GM19467 (cell line): ENCODE measurements around the gene TFEB.

Source experiments
- ATAC-seq: cut with Tn5 transposase; IDR thresholded peaks from one replicate; pipeline ENCODE4 v1.9.1; 2021; ENCODE audit warnings: mild to moderate bottlenecking, moderate library complexity; ENCODE audit not compliant: unreplicated experiment

TFEB gene

DNA sequence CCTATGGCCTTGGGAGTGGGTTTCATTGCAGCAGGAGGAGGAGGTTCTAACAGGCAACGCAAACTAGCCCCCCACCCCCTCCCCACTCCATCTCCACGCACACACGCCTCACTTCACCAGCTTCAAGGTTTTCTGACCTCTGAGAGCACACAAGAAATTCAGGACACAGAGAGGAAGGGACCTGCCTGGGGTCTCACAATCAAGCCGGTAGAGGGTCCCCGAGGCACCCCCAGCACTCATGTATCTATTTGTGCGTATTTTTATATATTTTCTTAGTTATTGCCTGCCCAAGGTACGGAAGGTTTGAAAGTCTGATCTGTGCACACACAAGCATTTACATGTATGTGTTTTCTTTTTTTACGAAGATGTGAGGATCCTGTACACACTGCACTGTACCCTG is 80.2 kb downstream of the TFEB start:
- ATAC-seq: no peak

- no peak for ATAC-seq
Observed at GRCh38 chr6:41654698-41655151, 80.7 kb downstream of the TFEB start.

- no peak for ATAC-seq
Observed at GRCh38 chr6:41654151-41654697, 81.2 kb downstream of the TFEB start.

DNA sequence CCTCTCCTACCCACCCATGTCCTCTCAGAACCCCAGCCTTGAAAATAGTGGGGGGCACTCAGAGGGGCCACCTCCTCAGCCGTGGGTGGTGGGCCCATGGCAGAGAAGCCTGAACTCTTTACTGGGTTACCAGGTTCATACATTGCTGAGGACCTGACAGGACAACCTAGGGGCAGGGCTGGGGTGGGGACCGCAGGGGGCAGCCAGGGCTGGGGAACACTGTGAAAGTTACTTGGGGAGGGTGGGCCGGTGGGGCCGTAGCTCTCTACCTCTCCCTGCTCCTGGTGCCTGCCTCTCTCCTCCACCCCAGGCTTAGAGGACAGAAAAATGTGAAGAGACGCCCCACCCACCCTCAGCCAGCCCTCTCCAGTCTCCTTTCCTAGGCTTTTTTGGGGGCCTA is 81.7 kb downstream of the TFEB start:
- no peak for ATAC-seq

DNA sequence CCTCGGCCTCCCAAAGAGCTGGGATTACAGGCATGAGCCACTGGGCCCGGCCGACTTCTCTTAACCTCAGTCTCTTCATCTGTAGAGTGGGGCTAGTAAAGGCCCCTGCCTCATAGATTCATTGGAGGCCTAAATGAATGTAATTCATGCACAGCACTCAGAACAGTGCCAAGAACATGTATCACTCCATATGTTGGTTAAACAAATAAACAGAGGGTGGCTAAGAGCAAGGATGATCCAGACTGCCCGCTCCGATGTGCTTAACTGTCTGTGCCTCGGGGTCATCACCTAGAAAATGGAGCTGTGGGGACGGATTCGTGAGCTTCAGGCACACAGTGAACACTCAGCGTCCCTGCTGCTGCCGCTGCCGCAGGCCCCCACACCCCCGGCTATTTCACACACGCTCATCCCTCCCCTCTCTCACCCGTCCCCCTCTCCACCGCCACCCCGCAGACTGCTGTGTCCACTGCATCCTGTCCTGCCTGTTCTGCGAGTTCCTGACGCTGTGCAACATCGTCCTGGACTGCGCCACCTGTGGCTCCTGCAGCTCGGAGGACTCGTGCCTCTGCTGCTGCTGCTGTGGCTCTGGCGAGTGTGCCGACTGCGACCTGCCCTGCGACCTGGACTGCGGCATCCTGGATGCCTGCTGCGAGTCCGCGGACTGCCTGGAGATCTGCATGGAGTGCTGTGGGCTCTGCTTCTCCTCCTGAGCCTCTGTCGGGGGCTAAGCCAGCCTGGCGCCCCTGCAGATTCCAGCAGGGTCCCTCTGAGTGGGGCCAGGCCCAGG is 82.3 kb downstream of the TFEB start:
- ATAC-seq: no peak

DNA sequence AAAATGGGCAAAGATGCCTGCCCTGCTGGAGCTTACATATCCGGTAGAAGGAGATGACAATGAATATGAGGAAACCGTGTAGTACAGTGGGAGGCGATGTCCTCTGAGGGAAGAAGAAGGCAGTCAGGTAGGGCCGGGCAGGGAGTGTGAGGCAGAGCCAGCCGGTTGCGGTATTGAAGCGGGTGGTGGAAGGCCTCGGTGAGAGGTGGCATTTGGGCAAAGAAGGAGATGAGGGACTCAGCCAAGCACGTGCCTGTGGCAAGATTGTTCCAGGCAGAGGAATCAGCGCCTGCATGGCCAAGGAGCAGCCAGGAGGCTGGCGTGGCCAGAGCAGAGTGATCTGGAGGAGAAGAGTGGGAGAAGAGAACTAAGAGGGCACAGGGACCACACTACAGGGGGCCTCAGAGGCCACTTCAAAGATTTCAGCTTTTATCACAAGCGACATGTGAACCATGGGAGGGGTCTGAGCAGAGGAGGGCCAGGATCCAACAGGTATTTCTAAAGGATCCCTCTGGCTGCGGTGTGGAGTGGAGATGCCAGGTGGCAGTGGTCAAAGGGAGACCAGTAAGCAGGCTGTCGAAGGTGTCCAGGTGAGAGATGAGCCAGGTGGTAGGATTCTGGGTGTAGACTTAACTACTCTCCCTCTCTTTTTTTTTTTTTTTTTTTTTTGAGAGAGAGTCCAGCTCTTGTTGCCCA is 83.3 kb downstream of the TFEB start:
- no peak for ATAC-seq

GRCh38 chr6:41651246-41651961 is 84.0 kb downstream of the TFEB start:
- no peak for ATAC-seq

- no peak for ATAC-seq
Observed at GRCh38 chr6:41650120-41650519, 85.3 kb downstream of the TFEB start.

GRCh38 chr6:41649596-41649995 is 85.8 kb downstream of the TFEB start:
- no peak for ATAC-seq

- no peak for ATAC-seq
Observed at GRCh38 chr6:41648921-41649320, 86.5 kb downstream of the TFEB start.

- ATAC-seq: no peak
Observed at GRCh38 chr6:41648070-41648585, 87.3 kb downstream of the TFEB start.

DNA sequence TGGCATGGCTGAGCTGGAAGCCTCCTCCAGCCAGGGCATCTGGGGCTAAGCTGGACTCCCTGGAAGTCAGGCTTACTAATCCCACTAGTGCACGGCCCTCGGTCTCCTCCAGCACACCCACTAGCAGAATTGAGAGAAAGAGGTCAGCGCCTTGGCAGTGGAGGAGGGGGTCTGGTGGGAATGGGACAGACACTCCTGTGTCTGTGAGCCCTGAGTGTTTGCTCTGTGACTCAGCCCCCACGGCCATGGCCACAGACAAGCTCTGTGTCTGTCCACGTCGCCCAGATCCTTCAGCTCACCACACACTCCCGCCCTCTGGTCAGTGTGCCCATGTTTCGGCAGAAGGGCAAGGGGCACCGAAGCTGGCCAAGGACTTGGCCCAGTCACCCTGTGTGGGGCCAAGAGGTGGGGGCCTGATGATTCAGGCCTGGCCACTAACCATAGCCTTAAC is 88.3 kb downstream of the TFEB start:
- ATAC-seq: no peak

DNA sequence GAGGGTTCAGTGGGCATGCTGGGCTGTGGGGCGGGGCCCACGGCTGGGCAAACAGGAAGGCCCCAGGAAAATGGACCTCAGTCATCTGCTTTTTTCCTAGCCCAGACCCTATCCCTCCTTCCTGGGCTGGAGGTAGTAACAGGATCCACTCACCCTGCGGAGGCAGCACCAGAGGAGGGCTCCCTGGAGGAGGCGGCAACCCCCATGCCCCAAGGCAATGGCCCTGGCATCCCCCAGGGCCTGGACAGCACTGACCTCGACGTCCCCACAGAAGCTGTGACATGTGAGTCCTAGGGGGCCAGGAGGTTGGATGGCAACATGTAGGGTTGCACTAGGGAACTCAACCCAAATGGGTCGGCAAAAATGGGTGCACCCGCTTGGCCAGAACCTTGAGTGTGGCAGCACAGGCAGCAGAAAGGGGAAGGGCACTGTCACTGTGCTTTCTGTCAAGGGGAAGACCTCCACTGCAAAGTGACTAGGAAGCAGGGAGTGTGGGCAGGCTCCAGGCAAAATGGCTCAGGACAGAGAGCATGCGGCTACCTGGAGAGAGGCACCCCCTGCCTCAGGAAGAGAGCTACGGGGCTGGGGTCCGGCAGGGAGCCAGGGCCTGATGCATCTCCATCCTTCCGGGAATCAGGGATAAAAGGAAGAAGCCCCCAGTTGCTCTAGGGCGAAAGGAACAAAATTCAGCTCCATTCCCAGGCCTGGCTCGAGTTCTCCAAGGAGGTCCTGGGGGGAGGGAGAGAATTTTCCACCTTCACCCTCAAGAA is 89.2 kb downstream of the TFEB start:
- ATAC-seq: no peak

DNA sequence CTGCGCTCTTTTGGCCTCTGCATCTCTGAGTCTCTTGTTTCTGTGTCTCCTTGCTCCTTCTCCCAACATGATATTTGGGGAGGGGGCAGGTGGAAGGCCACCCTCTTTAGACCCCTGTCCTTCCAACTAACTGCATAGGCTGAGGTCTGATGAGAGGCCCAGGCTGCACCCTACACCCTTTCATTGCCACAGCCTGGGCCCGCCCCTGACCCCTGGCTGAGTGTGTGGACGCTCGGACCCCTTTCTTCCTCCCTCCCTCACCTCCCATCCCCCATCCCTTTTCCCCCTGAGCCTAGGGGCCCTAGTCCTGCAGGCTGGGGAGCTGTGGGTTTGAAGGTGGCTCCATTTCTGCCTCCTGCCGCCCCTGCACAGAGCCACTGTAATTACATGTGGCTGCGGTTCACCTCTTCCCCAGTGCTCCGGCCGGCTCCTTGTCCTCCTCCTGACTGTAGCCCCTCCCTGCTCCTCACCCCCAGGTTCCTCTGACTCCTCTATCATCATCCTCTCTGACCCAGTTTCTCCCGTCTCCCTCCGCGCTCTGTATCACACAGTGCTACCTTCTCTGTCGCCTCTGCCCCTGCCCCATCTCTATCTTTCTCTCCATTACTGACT is 90.3 kb downstream of the TFEB start:
- no peak for ATAC-seq

DNA sequence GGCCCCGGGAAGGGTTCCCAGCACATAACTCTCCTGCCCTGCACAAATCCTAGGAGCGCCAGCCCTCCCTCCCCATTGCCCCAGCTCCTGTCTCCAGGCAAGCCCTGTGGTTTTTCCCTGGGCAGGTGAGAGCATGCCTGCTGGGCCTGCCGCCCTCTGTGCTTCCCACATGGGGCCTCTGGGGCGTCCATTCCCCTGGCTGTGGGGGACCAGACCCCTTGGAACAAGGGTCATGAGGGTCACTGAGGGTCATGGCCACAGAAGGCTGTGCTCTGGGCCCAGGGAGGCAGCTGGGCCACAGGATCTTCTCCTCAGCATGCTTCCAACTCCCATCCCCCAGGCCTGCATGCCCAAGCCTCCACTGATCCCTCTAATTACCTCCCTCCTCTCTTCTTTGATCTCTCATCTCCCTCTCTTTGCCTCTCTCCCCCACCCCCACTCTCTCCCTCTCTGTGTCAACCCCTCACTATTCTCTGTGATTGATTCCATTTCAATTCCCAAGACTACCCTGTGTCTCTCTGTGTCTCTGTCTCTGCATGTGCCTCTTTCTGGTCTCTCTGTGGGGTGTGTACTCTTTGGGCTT is 91.0 kb downstream of the TFEB start:
- no peak for ATAC-seq

- no peak for ATAC-seq
Observed at GRCh38 chr6:41643899-41644269, 91.5 kb downstream of the TFEB start.

DNA sequence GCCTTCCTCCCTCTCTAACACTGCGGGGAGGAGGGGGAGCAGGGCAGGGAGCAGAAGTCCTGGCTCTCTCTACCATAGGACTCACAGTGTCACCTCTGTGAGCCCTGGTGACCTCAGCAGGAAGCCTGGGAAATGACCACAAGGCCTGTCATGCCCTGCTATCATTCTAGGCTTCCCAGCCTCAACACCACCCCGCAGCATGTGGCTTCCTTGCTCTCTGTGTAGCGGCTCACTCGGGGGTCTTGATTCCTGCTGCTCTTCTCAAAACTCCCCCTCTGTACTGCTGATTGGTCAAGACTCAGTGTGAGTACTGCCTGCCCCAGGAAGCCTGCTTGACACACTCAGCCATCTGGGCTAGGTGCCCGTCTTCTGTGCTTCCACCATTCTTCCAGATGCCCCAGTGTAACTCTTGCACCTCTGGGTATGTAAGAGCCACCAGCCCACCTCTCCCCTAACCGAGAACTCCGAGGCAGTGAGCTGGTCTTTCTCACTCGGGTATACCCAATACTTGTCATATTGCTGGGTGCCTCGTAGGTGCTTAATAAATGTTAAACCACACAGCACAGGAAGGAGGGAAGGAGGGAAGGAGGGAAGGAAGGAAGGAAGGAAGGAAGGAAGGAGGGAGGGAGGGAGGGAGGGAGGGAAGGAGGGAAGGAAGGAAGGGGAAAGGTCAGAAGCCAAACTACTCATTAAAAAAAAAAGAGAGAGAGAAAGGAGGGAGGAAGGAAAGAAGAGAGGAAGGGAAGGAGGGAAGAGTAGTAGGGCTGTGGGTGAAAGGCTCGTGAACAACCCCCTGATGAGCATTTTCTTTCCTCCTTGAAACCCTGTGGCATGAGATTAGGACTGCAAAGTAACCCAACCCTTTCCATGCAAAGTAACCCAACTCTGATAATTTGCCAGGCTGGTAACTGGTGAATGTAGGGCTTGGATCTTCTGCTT is 92.2 kb downstream of the TFEB start:
- no peak for ATAC-seq

DNA sequence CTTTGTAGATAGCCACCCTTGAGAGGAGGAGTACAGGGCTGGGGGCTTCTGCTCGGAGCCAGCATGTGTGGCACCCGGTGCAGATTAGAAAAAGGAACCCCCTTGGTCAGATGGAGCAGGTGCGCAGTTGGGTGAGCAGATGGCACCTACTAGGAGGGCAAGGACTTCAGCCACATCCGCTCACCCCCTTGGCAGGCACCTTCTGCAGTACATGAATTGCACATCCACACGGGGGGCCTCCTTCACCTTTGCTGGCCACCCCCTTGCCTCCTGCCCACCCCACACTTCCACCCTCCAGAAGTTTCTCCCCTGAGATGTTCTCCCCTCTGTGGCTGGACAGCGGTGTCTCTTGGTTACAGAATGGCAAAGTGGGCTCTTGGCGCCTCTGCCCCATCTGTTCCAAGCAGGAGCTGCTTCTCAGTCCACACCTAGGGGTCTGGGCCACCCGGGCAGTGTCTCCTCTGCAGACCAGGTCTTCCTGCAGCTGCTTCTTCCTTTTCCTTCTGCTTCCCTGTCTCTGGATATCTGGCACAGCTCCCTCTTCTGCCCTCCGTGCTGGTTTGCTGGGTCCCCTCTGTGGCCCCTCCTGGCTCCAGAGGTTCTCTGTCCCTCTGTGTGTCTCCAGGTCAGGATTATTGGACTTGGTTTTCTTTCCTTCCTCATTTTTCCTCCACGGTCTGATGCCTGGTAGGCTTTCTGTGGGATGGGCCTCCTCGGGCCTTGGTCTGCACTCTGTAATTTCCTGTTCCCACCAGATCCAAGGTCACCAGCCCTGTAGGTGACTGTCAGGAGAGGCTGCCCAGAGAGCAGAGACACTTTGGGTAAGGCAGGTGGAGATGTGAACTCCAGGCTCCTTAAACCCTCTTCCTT is 93.1 kb downstream of the TFEB start:
- no peak for ATAC-seq
